GM12874 (cell line): ENCODE measurements around the gene PREP.

Experiments
- CTCF ChIP-seq: IDR thresholded peaks from 2 replicates; pipeline ENCODE4 v1.5.1; 2011; ENCODE audit warnings: low read depth, mild to moderate bottlenecking, control low read depth, low read length, moderate library complexity; ENCODE audit not compliant: insufficient read depth

Gene PREP

GRCh38 chr6:105389543-105389942, 13.3 kb downstream of the PREP start:
- no peak for TF ChIP-seq CTCF

GRCh38 chr6:105388392-105388791, 14.5 kb downstream of the PREP start:
- no peak for TF ChIP-seq CTCF

GRCh38 chr6:105384004-105384403, 18.9 kb downstream of the PREP start:
- TF ChIP-seq CTCF: no peak

GRCh38 chr6:105382958-105383357, 19.9 kb downstream of the PREP start:
- TF ChIP-seq CTCF: no peak

- no peak for TF ChIP-seq CTCF
Measured at GRCh38 chr6:105382496-105382895, 20.4 kb downstream of the PREP start.

GRCh38 chr6:105380634-105381033, 22.2 kb downstream of the PREP start:
- TF ChIP-seq CTCF: no peak

- TF ChIP-seq CTCF: no peak
Measured at GRCh38 chr6:105375797-105376196, 27.1 kb downstream of the PREP start.

GRCh38 chr6:105374010-105374420, 28.9 kb downstream of the PREP start:
- TF ChIP-seq CTCF: no peak
